Measurements from ENCODE around the gene PFKL.

DNA sequence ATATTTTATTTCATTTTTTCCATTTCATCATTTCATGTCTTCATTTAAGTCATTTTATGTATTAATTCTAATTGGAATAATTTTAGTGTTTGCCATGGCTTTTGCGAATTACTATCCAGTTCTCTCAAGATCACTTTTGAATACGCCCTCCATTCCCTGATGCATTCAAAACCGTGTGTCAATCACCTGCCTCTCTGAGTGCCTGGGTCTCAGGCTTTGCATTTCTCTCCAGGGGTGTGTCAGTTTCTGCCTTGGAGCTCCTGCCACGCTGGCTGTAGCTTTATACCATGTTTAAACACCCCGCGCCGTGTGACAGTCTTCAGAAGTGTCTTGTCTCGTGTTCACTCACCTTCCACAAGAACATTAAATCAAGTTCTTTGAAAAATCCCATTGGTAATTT lies 30.8 kb upstream of the PFKL start:
- TF ChIP-seq ZNF274 (IDR thresholded peaks at IDR 0.05; ENCODE audit: low read depth, low read length) (no peak), YY1 (IDR thresholded peaks at IDR 0.05; ENCODE audit: insufficient read depth, insufficient read length) (no peak)
